Retina (tissue), 1 donor: Measurements from ENCODE around the gene NCS1.

Source experiments
- DNase-seq: peaks from one replicate; pipeline ENCODE4 v3.0.0-alpha.2; 2016

Gene NCS1

GRCh38 chr9:130215341-130216119 lies 43.3 kb downstream of the NCS1 start:
- DNase-seq, result no peak

- DNase-seq, result no peak
Measured at GRCh38 chr9:130217838-130218237, 45.6 kb downstream of the NCS1 start.

GRCh38 chr9:130219661-130220096 lies 47.5 kb downstream of the NCS1 start:
- DNase-seq, result peak; percentile 51

GRCh38 chr9:130220352-130220751 lies 48.1 kb downstream of the NCS1 start:
- peak; percentile 66 for DNase-seq

GRCh38 chr9:130222833-130223232 lies 50.6 kb downstream of the NCS1 start:
- DNase-seq, result no peak

- no peak for DNase-seq
Measured at GRCh38 chr9:130225071-130225470, 52.9 kb downstream of the NCS1 start.

GRCh38 chr9:130225586-130225985 lies 53.4 kb downstream of the NCS1 start:
- no peak for DNase-seq

GRCh38 chr9:130226112-130226511 lies 53.9 kb downstream of the NCS1 start:
- no peak for DNase-seq

- no peak for DNase-seq
Measured at GRCh38 chr9:130227833-130228232, 55.6 kb downstream of the NCS1 start.

- DNase-seq, result no peak
Measured at GRCh38 chr9:130229759-130230158, 57.6 kb downstream of the NCS1 start.

GRCh38 chr9:130230631-130231030 lies 58.4 kb downstream of the NCS1 start:
- DNase-seq, result no peak

- DNase-seq, result no peak
Measured at GRCh38 chr9:130232899-130233586, 60.8 kb downstream of the NCS1 start.

- no peak for DNase-seq
Measured at GRCh38 chr9:130233587-130233945, 61.4 kb downstream of the NCS1 start.

GRCh38 chr9:130234340-130235260 lies 62.4 kb downstream of the NCS1 start:
- no peak for DNase-seq

- DNase-seq, result peak; percentile 93
Measured at GRCh38 chr9:130235558-130236435, 63.6 kb downstream of the NCS1 start.

GRCh38 chr9:130236436-130236985 lies 64.3 kb downstream of the NCS1 start:
- no peak for DNase-seq

- no peak for DNase-seq
Measured at GRCh38 chr9:130237076-130237475, 64.9 kb downstream of the NCS1 start.

GRCh38 chr9:130237763-130238524 lies 65.7 kb downstream of the NCS1 start:
- no peak for DNase-seq

GRCh38 chr9:130239363-130239695 lies 67.1 kb downstream of the NCS1 start:
- no peak for DNase-seq

GRCh38 chr9:130239741-130240241 lies 67.6 kb downstream of the NCS1 start:
- no peak for DNase-seq
